Fibroblast of lung (primary cell): ENCODE results near the gene DCXR.
A peak's percentile ranks its signal among the peaks of the same experiment; 100 is the strongest.

Source experiments
- EZH2 ChIP-seq: IDR thresholded peaks from 2 replicates; pipeline ENCODE4 v1.5.1; 2012; ENCODE audit warnings: low read length, control low read depth, mild to moderate bottlenecking; ENCODE audit errors: missing control alignments
- TF ChIP-seq, protein P1 (sequence below), 2 donors: IDR thresholded peaks in 1 of 2; conservative IDR thresholded peaks in 1 of 2; 1 replicate in 1 of 2; 2 replicates in 1 of 2; pipeline ENCODE4 v1.5.1; 2011 to 2012; ENCODE audit warnings: low read length in 2 of 2, control low read depth in 1 of 2, inconsistent platforms in 1 of 2, low read depth in 1 of 2, mild to moderate bottlenecking in 1 of 2

DNA sequence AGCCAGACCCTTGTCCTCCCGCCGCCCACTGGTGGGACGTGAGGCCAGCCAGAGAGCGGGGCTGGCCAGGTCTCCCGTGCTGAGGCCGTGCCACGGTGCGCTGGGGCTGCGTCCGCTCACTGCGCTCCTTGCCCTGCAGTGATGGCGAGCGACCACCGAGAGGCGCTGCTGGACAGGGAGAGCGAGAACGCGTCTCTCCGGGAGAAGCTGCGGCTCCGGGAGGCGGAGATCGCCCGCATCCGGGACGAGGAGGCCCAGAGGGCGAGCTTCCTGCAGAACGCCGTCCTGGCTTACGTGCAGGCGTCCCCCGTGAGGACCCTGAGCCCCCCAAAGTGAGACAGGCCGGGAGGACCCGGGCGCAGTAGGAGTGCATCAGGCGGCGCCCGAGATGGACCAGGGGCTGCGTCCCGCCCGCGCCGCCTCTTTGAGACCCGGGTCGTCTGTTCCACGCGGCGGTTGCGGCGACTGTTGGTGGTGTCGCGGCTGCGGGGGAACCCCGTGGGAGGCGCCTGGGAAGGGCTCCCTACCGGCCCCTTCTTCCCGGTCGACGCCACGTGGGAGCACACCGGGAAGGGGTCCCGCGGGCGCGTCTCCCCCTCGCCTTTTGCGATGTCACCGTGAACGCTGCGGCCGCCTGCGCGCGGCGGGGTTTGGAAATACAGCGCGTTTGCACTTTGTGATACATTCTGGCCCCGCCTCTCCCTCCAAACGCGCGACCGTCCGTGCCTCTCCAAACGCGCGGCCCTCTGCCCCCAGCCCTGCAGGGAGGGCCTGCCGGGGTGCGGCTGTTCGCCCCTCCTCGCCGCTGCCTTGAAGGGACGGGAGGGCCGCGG, 6.8 kb downstream of the DCXR start:
- TF ChIP-seq, protein P1, sequence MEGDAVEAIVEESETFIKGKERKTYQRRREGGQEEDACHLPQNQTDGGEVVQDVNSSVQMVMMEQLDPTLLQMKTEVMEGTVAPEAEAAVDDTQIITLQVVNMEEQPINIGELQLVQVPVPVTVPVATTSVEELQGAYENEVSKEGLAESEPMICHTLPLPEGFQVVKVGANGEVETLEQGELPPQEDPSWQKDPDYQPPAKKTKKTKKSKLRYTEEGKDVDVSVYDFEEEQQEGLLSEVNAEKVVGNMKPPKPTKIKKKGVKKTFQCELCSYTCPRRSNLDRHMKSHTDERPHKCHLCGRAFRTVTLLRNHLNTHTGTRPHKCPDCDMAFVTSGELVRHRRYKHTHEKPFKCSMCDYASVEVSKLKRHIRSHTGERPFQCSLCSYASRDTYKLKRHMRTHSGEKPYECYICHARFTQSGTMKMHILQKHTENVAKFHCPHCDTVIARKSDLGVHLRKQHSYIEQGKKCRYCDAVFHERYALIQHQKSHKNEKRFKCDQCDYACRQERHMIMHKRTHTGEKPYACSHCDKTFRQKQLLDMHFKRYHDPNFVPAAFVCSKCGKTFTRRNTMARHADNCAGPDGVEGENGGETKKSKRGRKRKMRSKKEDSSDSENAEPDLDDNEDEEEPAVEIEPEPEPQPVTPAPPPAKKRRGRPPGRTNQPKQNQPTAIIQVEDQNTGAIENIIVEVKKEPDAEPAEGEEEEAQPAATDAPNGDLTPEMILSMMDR (conservative IDR thresholded peaks at IDR 0.05 in 1 of 2, IDR thresholded peaks at IDR 0.05 in 1 of 2; ENCODE audit: low read depth in 1 of 2, low read length in 2 of 2): peak; percentile 34 to 73
- TF ChIP-seq EZH2: no peak
